DMS53 treated with DMSO at 0.1 percent for 48 hours (cell line): Measurements from ENCODE around the gene PCDHGA8.
"Not testable (repeated sequence)": the region's sequence is repeated elsewhere in the genome, so short reads cannot be mapped to it uniquely, and the experiment has no call there.

Experiments used
- DNase-seq: peaks from one replicate; lab custom pipeline; 2025; ENCODE audit not compliant: unreplicated experiment; lab: John Stamatoyannopoulos, UW

Gene PCDHGA8

DNA sequence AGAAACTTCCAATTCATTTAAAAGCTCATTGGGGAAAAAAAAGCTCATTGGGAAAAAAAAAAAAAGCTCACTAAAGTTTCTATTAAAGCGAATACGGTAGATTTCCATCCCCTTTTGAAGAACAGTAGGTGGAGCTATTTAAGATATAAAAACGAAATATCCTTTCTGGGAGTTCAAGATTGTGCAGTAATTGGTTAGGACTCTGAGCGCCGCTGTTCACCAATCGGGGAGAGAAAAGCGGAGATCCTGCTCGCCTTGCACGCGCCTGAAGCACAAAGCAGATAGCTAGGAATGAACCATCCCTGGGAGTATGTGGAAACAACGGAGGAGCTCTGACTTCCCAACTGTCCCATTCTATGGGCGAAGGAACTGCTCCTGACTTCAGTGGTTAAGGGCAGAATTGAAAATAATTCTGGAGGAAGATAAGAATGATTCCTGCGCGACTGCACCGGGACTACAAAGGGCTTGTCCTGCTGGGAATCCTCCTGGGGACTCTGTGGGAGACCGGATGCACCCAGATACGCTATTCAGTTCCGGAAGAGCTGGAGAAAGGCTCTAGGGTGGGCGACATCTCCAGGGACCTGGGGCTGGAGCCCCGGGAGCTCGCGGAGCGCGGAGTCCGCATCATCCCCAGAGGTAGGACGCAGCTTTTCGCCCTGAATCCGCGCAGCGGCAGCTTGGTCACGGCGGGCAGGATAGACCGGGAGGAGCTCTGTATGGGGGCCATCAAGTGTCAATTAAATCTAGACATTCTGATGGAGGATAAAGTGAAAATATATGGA lies 38.1 kb downstream of the PCDHGA8 start, which contains the start of gene PCDHGA12:
PCDHGA12 (plus strand) TSS at position 176 of the 782 bp plus-strand sequence; CDS start at position 429, 253 bp downstream.
- no peak for DNase-seq

- no peak for DNase-seq
Observed at GRCh38 chr5:141431286-141431685, 38.9 kb downstream of the PCDHGA8 start.

- not testable (repeated sequence) for DNase-seq
Observed at GRCh38 chr5:141432308-141432707, 39.9 kb downstream of the PCDHGA8 start.

GRCh38 chr5:141432726-141433125 lies 40.3 kb downstream of the PCDHGA8 start:
- not testable (repeated sequence) for DNase-seq

- DNase-seq: no peak
Observed at GRCh38 chr5:141434006-141434405, 41.6 kb downstream of the PCDHGA8 start.

DNA sequence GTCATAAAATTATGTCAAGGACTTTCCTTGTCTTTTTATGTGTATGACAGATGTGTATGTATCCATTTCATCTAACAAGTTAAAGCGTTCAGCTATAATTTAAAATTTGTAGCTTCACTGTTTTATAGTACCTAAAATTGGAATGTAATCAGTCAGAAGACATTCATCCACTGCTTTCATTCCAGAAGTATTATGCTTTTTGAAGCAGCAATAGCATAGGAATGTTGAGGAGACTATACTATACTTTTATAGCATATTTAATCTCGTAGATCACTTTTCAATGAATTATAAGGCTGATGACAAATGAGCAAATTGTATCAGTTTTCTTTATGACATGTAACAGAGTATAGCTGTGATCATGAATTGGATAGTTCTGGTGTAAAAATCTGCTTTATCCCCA lies 44.8 kb downstream of the PCDHGA8 start:
- DNase-seq: no peak

GRCh38 chr5:141439411-141440141 lies 47.1 kb downstream of the PCDHGA8 start:
- DNase-seq: no peak

DNA sequence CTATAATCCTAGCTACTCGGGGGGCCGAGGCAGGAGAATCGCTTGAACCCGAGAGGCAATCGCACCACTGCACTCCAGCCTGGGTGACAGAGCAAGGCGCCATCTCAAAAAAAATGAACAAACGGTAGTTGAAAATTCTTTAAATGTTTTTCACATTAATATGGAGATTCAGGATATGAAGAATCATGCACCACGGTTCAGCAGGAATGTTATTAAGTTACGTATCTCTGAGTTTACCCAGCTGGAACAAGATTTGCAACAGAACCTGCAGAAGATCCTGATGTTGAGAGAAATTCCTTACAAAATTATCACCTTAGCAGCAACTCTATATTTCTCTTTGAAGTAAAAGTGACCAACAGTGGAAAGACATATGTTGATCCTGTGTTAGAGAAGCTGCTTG lies 47.9 kb downstream of the PCDHGA8 start:
- no peak for DNase-seq

DNA sequence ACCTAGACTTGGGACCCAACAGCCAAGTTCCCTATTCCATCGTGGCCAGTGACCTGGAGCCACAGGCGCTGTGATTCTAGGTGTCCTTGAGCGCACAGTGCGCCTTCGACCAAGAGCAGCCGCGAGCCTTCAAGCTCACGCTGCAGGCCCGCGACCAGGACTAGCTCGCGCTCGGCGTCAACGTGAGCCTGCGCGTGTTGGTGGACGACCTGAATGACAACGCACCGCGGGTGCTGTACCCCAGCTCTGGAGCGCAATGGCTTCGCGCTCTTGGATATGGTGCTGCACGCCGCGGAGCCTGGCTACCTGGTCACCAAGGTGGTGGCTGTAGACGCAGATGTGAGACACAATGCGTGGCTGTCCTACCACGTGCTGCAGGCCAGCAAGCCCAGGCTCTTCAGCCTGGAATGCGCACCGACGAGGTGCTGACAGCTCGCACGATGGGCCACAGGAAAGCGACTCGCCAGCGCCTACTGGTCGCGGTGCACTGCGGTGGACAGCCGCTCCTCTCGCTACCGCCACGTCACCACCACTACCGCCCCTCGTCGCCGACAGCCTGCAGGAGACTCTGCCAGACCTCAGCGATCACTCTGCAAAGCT lies 49.2 kb downstream of the PCDHGA8 start:
- no peak for DNase-seq
